HepG2 (cell line): Measurements from ENCODE around the gene ARRDC1. TPM values are rescaled to one million over a fixed set of nuclear protein-coding genes. Genes with fewer than 3 reads are reported as not detected.

Experiments used
- ATAC-seq: fragments of 200-7000 bp; cut with Tn5 transposase; 3 replicates; pipeline ENCODE4 v1.9.1; 2020; ENCODE audit warnings: mild to moderate bottlenecking, moderate library complexity
- BruUV-seq: library from RNA; stranded (reverse); fragments of 400-500 nt; replicated peaks from 2 replicates; lab custom pipeline; 2021; lab: Mats Ljungman, UMichigan
- CTCF ChIA-PET: fragments of 300-600 bp; formaldehyde crosslinking; extraction: SDS; loops from one replicate; lab custom pipeline; 2021; ENCODE audit warnings: low total read pairs, inconsistent platforms, low intra/inter-chr PET ratio; lab: Yijun Ruan, JAX
- POLR2A ChIA-PET: fragments of 350-600 bp; sonication (Branson Sonifier 250); formaldehyde crosslinking; loops from one replicate; lab custom pipeline; 2020; ENCODE audit warnings: antibody characterized with exemption, inconsistent platforms; lab: Yijun Ruan, JAX
- DNase-seq: peaks from one replicate; pipeline ENCODE4 v3.0.0-alpha.2; 2015; ENCODE audit warnings: low spot score
- FAIRE-seq: peaks from 3 replicates; lab custom pipeline; 2011; peaks lifted over from hg19 to GRCh38; lab: Jason Lieb, UNC
- H2AFZ ChIP-seq: one replicate; pipeline ENCODE4 v1.6.1; 2011; ENCODE audit warnings: low read length, inconsistent platforms
- H3K27ac ChIP-seq: fragments of 300-600 bp; 3 replicates; pipeline ENCODE4 v1.8.0; 2011; ENCODE audit warnings: mixed run types, mild to moderate bottlenecking, mixed read lengths, low read length, inconsistent platforms; ENCODE audit not compliant: insufficient read depth; ENCODE audit errors: extremely low read length
- H3K27me3 ChIP-seq, 2 experiments: fragments of 200-600 bp in 1 of 2; 2 replicates in 1 of 2; 3 replicates in 1 of 2; pipeline versions ENCODE4 v1.6.0 to v1.8.0; 2011; ENCODE audit warnings: low read length in 2 of 2, mild to moderate bottlenecking in 2 of 2, moderate library complexity in 2 of 2, inconsistent platforms in 1 of 2; ENCODE audit not compliant: insufficient read depth in 2 of 2, control insufficient read depth in 1 of 2
- H3K36me3 ChIP-seq, 2 experiments: fragments of 200-600 bp in 1 of 2; replicated peaks in 1 of 2; 2 replicates in 1 of 2; 3 replicates in 1 of 2; pipeline versions ENCODE4 v1.5.1 to v1.8.0; 2011; ENCODE audit warnings: low read length in 2 of 2, inconsistent platforms in 1 of 2; ENCODE audit not compliant: insufficient read depth in 2 of 2, control insufficient read depth in 1 of 2
- H3K4me1 ChIP-seq: 2 replicates; pipeline ENCODE4 v1.5.1; 2012; ENCODE audit warnings: low read length, inconsistent platforms; ENCODE audit not compliant: insufficient read depth
- H3K4me2 ChIP-seq: 2 replicates; pipeline ENCODE4 v1.6.0; 2011; ENCODE audit warnings: low read depth, low read length, inconsistent platforms
- H3K4me3 ChIP-seq, 3 experiments: fragments of 200-600 bp in 1 of 3; sonication (generic), shearing (Covaris generic) in 1 of 3; replicated peaks in 1 of 3; 2 replicates each; pipeline ENCODE4 v1.5.1; 2011 to 2016; ENCODE audit warnings: low read length in 3 of 3, inconsistent platforms in 2 of 3, low read depth in 2 of 3, mild to moderate bottlenecking in 2 of 3, control low read depth in 1 of 3, mixed read lengths in 1 of 3; ENCODE audit not compliant: insufficient read depth in 1 of 3
- H3K79me2 ChIP-seq: one replicate; pipeline ENCODE4 v1.6.1; 2011; ENCODE audit warnings: low read length, inconsistent platforms; ENCODE audit not compliant: insufficient read depth
- H3K9ac ChIP-seq: 2 replicates; pipeline ENCODE4 v1.6.0; 2011; ENCODE audit warnings: mild to moderate bottlenecking, low read depth, low read length, inconsistent platforms; ENCODE audit not compliant: insufficient read depth
- H3K9me3 ChIP-seq: 2 replicates; pipeline ENCODE4 v1.5.1; 2012; ENCODE audit warnings: mild to moderate bottlenecking, low read length
- H4K20me1 ChIP-seq: 2 replicates; pipeline ENCODE4 v1.6.0; 2011; ENCODE audit warnings: inconsistent platforms, mild to moderate bottlenecking, low read length, moderate library complexity; ENCODE audit not compliant: insufficient read depth
- AGO1 ChIP-seq: fragments of 200-400 bp; formaldehyde crosslinking; IDR thresholded peaks from 2 replicates; pipeline ENCODE4 v1.6.1; 2017; ENCODE audit warnings: mild to moderate bottlenecking, low read depth, low read length, moderate library complexity; ENCODE audit not compliant: poor library complexity, severe bottlenecking
- BCL6 ChIP-seq: IDR thresholded peaks from 2 replicates; pipeline ENCODE4 v1.6.1; 2016; ENCODE audit warnings: missing genetic modification reagents, missing compliant biosample characterization
- CHCHD3 ChIP-seq: sonication (generic); formaldehyde crosslinking; IDR thresholded peaks from 2 replicates; pipeline ENCODE4 v1.8.0; 2022; ENCODE audit warnings: mild to moderate bottlenecking, missing genetic modification reagents, moderate library complexity
- HOXA5 ChIP-seq: sonication (generic); formaldehyde crosslinking; IDR thresholded peaks from 2 replicates; pipeline ENCODE4 v1.4.0; 2020; ENCODE audit warnings: missing genetic modification reagents
- KMT2B ChIP-seq: IDR thresholded peaks from 2 replicates; pipeline ENCODE4 v1.6.1; 2016; ENCODE audit warnings: missing genetic modification reagents, missing compliant biosample characterization
- NCOA2 ChIP-seq: sonication (generic); formaldehyde crosslinking; IDR thresholded peaks from 2 replicates; pipeline ENCODE4 v1.8.0; 2022; ENCODE audit warnings: inconsistent platforms
- PAWR ChIP-seq: sonication (generic); formaldehyde crosslinking; IDR thresholded peaks from 2 replicates; pipeline ENCODE4 v1.4.0; 2020; ENCODE audit warnings: missing genetic modification reagents, mild to moderate bottlenecking, borderline replicate concordance
- PHF21A ChIP-seq: sonication (generic); formaldehyde crosslinking; IDR thresholded peaks from 2 replicates; pipeline ENCODE4 v1.5.0; 2020; ENCODE audit warnings: mild to moderate bottlenecking, missing genetic modification reagents
- SYNCRIP ChIP-seq: fragments of 200-400 bp; formaldehyde crosslinking; IDR thresholded peaks from 2 replicates; pipeline ENCODE4 v1.6.1; 2018; ENCODE audit warnings: mild to moderate bottlenecking, low read depth, low read length; ENCODE audit not compliant: insufficient read depth
- TBX2 ChIP-seq: sonication (generic); formaldehyde crosslinking; IDR thresholded peaks from 2 replicates; pipeline ENCODE4 v1.5.0; 2020; ENCODE audit warnings: missing genetic modification reagents, mild to moderate bottlenecking, borderline replicate concordance
- ZFP82 ChIP-seq: sonication (generic); formaldehyde crosslinking; IDR thresholded peaks from 2 replicates; pipeline ENCODE4 v1.5.1; 2020; ENCODE audit warnings: mild to moderate bottlenecking, missing genetic modification reagents, borderline replicate concordance
- ZMAT3 ChIP-seq: sonication (generic); formaldehyde crosslinking; conservative IDR thresholded peaks from 2 replicates; pipeline ENCODE4 v1.7.0; 2021; ENCODE audit warnings: missing genetic modification reagents
- ZNF101 ChIP-seq: sonication (generic); formaldehyde crosslinking; IDR thresholded peaks from 2 replicates; pipeline ENCODE4 v1.4.0; 2020; ENCODE audit warnings: mild to moderate bottlenecking, low read depth, missing genetic modification reagents, borderline replicate concordance
- ZNF138 ChIP-seq: sonication (generic); formaldehyde crosslinking; IDR thresholded peaks from 2 replicates; pipeline ENCODE4 v1.5.0; 2020; ENCODE audit warnings: mild to moderate bottlenecking, low read depth, missing genetic modification reagents
- ZNF207 ChIP-seq: fragments of 450-650 bp; IDR thresholded peaks from 2 replicates; pipeline ENCODE4 v1.6.1; 2016; ENCODE audit warnings: antibody characterized with exemption, borderline replicate concordance
- ZNF570 ChIP-seq: sonication (generic); formaldehyde crosslinking; IDR thresholded peaks from 2 replicates; pipeline ENCODE4 v1.4.0; 2020; ENCODE audit warnings: mild to moderate bottlenecking, missing genetic modification reagents, borderline replicate concordance
- ZNF713 ChIP-seq: sonication (generic); formaldehyde crosslinking; IDR thresholded peaks from 2 replicates; pipeline ENCODE4 v1.4.0; 2020; ENCODE audit warnings: mild to moderate bottlenecking, missing genetic modification reagents
- WGBS: methylation state at CpG from one replicate; pipeline ENCODE4 v1.1.6; 2017; ENCODE audit warnings: low lambda C conversion rate; 5-methylcytosine and 5-hydroxymethylcytosine counted together
- in situ Hi-C: cut with HindIII; loops from 2 replicates; pipeline ENCODE4 v1.10.0; 2017; ENCODE audit warnings: low pct_unique_long_range_greater_than_20kb; ENCODE audit not compliant: extremely low pct_ligation_motif_present
- intact Hi-C: fragments of 100-400 bp; cut with micrococcal nuclease; formaldehyde crosslinking; loops from one replicate; pipeline ENCODE4 v1.10.0; 2022; ENCODE audit not compliant: unreplicated experiment
- polyA plus RNA-seq, 8 experiments: library from polyadenylated mRNA; depleted of rRNA in 3 of 8; stranded (reverse) in 7 of 8; unstranded in 1 of 8; fragments of >200 nt; fragmentation: Illumina TruSeq in 4 of 8; extraction: Trizol in 4 of 8; gene quantifications; 2 replicates each; pipeline versions ENCODE4 v1.2.1 to v1.2.3, GENCODE V29; 2011 to 2016; ENCODE audit warnings: low read depth in 4 of 8, missing spikeins in 1 of 8, mixed read lengths in 1 of 8; ENCODE audit not compliant: insufficient read depth in 1 of 8
- total RNA-seq, 5 experiments: library from RNA; depleted of rRNA; stranded (reverse); fragments of >200 nt; fragmentation: Illumina TruSeq; extraction: Trizol; gene quantifications; 2 replicates each; pipeline ENCODE4 v1.2.3, GENCODE V29; 2016; ENCODE audit warnings: low read depth in 1 of 5
- TF ChIP-seq, protein P1 (sequence below): sonication (generic); formaldehyde crosslinking; IDR thresholded peaks from 2 replicates; pipeline ENCODE4 v1.8.0; 2022; ENCODE audit warnings: missing genetic modification reagents, mild to moderate bottlenecking, borderline replicate concordance
- TF ChIP-seq, protein P2 (sequence below): sonication (generic); formaldehyde crosslinking; IDR thresholded peaks from 2 replicates; pipeline ENCODE4 v1.4.0; 2020; ENCODE audit warnings: missing genetic modification reagents, borderline replicate concordance
- TF ChIP-seq, protein P3 (sequence below): sonication (generic); formaldehyde crosslinking; IDR thresholded peaks from 2 replicates; pipeline ENCODE4 v1.8.1; 2023; ENCODE audit warnings: mild to moderate bottlenecking, moderate library complexity, missing genetic modification reagents

Gene ARRDC1
- total and polyA plus RNA-seq, 2 of the 13 experiments (the other 11 are each of a cell fraction or from before 2014, with no cell fraction given) = 21.7 to 44.4 TPM

DNA sequence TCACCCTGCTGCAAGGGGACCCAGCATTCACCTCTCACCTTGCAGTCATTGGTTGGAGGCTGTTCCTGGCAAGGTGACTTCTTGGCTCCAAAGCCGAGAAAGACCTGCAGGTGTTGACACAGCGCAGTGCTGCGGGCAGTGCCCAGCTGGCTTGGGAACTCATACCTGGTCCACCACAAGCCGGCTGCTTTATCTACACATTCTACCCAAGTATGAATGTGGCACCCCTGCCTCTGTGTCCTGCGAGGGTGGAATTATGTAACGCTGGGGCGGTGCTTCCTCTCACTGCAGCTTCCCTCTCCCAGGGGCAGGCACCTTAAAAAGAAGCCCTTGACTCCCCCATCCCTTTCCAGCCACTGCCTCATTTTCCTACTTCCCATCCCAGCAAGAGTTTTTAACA lies 12.7 kb upstream of the ARRDC1 start:
- Histone ChIP-seq H3K36me3 (peaks cover 0 to 9% of the 10 kb centered on the region in 2 experiments; a peak in 2 of 5 replicates), H3K27me3 (no peaks in the 10 kb centered on the region), H3K79me2 (peaks cover 16% of the 10 kb centered on the region), H2AFZ (no peak overlapping the region), H3K4me3 (no peak overlapping the region), H3K9ac (no peak overlapping the region), H3K4me1 (peaks cover 47% of the 10 kb centered on the region), H3K9me3 (no peaks in the 10 kb centered on the region)
- BruUV-seq = no TSS peak
- ATAC-seq (no peak), DNase-seq (no peak), FAIRE-seq (no peak)
- 64% methylated on average over 3 of the region's 7 CpGs for WGBS
- in situ Hi-C loops = no loop called here
- intact Hi-C loops = no loop called here
- ChIA-PET CTCF (no interaction called here), POLR2A (no interaction called here)
- TF ChIP-seq ZNF138 (CRISPR knock-in tag) = no peak
- no peak for TF ChIP-seq ZNF713 (CRISPR knock-in tag)
- TF ChIP-seq SYNCRIP = no peak
- TF ChIP-seq HOXA5 = no peak
- TF ChIP-seq, protein P1, sequence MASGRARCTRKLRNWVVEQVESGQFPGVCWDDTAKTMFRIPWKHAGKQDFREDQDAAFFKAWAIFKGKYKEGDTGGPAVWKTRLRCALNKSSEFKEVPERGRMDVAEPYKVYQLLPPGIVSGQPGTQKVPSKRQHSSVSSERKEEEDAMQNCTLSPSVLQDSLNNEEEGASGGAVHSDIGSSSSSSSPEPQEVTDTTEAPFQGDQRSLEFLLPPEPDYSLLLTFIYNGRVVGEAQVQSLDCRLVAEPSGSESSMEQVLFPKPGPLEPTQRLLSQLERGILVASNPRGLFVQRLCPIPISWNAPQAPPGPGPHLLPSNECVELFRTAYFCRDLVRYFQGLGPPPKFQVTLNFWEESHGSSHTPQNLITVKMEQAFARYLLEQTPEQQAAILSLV (CRISPR knock-in tag) = no peak
- TF ChIP-seq TBX2 (CRISPR knock-in tag) = no peak
- TF ChIP-seq AGO1 = no peak
- TF ChIP-seq PAWR = no peak
- no peak for TF ChIP-seq ZNF570 (CRISPR knock-in tag)
- TF ChIP-seq, protein P2, sequence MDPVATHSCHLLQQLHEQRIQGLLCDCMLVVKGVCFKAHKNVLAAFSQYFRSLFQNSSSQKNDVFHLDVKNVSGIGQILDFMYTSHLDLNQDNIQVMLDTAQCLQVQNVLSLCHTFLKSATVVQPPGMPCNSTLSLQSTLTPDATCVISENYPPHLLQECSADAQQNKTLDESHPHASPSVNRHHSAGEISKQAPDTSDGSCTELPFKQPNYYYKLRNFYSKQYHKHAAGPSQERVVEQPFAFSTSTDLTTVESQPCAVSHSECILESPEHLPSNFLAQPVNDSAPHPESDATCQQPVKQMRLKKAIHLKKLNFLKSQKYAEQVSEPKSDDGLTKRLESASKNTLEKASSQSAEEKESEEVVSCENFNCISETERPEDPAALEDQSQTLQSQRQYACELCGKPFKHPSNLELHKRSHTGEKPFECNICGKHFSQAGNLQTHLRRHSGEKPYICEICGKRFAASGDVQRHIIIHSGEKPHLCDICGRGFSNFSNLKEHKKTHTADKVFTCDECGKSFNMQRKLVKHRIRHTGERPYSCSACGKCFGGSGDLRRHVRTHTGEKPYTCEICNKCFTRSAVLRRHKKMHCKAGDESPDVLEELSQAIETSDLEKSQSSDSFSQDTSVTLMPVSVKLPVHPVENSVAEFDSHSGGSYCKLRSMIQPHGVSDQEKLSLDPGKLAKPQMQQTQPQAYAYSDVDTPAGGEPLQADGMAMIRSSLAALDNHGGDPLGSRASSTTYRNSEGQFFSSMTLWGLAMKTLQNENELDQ (CRISPR knock-in tag) = no peak
- TF ChIP-seq NCOA2 (CRISPR knock-in tag) = no peak
- no peak for TF ChIP-seq ZFP82 (CRISPR knock-in tag)
- TF ChIP-seq, protein P3, sequence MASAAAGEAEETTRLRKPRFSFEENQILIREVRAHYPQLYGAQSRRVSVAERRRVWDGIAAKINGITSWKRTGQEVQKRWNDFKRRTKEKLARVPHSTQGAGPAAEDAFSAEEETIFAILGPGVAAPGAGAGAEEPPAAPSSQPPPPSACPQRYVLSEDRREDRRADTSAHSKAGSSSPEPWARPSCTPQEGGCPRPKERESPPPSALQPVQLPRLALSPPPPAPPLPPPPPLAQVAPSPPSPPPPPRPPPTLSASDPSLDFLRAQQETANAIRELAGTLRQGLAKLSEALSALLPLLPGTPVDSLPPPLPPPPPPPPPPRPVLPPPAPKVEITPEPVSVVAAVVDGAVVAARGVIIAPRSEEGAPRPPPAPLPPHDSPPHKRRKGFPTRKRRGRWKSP (CRISPR knock-in tag) = no peak
- TF ChIP-seq PHF21A (CRISPR knock-in tag) = no peak
- no peak for TF ChIP-seq BCL6
- no peak for TF ChIP-seq KMT2B (CRISPR knock-in tag)
- no peak for TF ChIP-seq ZMAT3 (CRISPR knock-in tag)
- no peak for TF ChIP-seq ZNF101 (CRISPR knock-in tag)
- TF ChIP-seq ZNF207 = no peak
- no peak for TF ChIP-seq CHCHD3 (CRISPR knock-in tag)
- TF ChIP-seq, all 625 proteins: peak for 0
- no peak overlapping the region for H3K27ac ChIP-seq
- H4K20me1 ChIP-seq = no peaks in the 10 kb centered on the region
- peak overlapping the region; percentile 19; the same call in 1 of the 2 replicates for H3K4me2 ChIP-seq
